Embryonic facial prominence (tissue), 1 donor: Measurements from ENCODE around the gene TSHZ2.
"Not testable (repeated sequence)": the region's sequence is repeated elsewhere in the genome, so short reads cannot be mapped to it uniquely, and the experiment has no call there.

Experiments
- DNase-seq: peaks from one replicate; pipeline ENCODE4 v3.0.0-alpha.2; 2016; ENCODE audit errors: extremely low spot score

The TSHZ2 gene

DNA sequence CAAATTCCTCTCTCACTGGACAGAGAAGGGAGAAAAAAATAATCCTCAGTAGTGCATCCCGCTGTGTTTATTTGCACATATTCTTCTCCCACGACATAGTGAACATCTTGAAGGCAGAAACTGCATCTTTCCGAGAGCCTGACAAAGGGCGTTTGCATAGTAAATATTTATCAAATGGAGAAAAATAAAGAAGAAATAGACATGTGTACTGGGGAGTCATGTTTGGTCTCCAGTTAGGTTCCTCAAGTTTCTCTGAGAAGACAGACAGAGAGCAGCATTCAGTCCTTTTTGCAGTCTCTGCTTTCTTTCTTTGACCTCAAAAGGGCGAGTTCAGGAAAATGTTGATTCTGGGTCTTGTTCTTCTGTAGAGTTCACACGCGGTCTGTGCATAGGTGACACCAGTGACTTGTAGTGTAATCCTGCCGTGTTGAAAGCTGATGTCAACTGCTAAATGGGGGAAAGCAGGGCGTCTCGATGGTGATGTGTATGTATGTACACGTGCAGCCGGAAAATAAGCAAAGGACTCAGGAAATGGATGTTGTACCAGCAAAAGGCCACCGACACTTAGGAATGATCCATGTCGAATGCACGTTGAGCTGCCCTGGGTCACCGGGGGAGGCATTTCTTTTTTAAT lies 335.9 kb downstream of the TSHZ2 start:
- DNase-seq = no peak

DNA sequence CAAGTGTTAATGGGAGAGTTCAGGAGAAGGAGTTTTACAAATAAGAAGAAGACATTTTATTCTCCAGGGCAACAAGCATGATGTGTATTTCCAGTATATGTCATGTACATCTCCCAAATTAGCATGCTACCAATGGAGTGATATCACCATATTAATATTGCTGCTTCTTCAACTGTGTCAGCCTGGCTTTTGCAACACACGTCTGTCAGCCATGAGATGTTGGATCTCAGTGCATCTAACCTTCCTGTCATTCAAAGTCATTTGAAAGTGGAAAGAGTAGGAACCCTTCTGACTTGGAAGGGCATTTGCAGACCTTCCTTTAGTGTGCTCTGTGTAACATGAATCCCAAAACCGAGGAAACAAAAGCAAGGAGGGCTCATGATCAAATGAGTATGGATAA lies 337.4 kb downstream of the TSHZ2 start:
- no peak for DNase-seq

DNA sequence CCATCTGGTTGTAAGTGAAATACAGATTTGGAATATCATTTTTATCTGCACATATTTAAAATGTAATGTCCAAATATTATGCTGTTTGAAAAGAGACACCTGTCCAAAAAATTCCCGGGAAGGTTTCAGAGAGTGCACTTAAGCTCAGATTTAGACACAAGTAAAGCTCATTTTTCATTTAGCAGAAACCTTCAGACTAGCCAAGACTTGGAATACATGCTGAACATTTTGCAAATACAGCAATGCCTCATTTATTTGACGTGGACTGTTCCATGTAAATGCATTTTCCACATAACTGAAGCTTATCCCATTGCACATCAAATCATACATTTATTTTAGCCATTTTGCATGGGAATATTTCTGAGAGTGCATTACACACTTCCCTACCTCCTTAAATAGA lies 340.8 kb downstream of the TSHZ2 start:
- DNase-seq = no peak

DNA sequence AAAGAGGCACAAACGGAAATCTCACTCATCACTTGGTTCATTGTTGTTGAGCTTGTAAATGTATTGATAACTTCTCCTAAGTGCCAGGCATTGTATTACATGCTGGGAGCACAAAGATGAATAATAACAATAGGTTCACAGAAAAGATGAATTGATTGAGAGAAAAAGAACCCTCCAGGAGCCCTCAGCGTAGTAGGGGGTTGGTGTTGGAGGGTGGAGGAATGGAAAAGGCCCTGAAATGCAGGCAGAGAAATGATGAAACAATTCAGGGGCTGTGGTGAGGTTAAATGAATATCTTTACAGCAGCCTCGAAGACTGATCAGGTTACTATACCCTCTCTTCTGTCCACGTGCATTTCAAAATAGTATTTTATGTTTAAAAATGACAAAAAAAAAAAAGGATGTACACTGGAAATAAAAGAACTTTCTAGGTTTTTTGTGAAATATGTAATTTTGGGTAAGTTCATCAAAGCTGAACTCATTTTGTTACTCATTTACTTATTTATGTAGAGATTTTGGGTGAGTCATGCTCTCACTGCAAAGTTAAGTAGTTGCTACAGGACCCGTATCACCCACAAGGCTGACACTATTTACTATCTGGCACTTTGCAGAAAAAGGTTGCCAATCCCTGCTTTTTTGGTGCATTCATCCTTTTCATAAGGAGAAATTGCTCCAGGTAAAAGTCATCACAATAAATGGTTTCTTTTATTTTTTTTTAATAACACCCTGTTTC lies 344.2 kb downstream of the TSHZ2 start:
- no peak for DNase-seq

DNA sequence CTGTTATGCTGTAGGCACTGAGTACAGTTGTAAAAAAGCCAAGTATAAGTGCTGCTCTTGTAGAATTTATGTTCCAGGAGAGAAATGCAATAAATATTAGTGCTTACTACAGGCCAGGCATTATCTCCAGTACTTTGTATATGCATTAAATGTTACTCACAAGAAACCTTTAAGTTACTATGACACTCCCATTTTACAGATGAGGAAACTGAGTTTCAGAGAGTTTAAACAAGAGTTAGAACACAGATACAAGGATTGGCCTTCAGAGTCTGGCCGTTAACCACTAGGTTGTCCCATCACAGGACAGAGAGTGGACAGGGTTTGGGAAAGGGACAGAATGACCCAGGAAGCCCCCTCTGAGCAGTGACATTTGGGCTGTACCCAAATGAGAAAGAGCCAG lies 347.0 kb downstream of the TSHZ2 start:
- DNase-seq = no peak

DNA sequence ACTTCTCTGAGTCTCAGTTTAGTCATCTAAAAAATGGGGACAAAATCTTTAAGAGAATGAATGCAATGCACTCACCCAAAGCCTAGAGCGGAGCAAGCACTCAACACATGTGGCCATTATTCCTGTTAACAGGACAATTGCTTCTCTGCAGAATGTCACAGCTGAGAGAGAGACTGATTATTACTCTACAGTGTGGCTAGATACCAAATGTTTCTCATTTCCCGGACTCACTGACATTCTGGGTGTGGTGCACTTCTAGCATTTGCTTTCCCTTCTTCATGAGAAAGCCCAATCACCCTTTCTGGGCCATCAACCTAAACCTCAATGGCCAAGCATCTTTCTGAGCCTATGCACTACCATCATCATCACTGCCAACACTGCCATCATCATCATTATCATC lies 347.6 kb downstream of the TSHZ2 start:
- DNase-seq = no peak

DNA sequence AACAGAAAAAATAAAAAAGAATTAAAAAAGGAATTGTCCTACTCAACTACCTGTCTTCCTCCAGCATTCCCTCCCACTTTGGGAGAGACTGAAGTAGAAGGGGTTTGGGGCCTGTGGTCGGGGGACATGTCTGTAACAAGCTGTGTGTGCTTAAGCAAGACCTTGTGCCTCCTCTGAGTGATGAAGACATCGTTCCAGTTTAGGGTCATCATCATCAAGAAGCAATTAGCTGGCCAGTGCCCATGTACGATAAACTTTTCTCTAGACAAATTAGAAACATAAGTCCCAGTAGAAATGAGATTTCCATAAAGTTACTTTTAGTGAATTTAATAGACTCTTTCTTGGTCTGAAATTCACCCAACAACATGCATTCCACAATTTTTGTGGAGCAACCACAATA lies 348.5 kb downstream of the TSHZ2 start:
- DNase-seq = no peak

DNA sequence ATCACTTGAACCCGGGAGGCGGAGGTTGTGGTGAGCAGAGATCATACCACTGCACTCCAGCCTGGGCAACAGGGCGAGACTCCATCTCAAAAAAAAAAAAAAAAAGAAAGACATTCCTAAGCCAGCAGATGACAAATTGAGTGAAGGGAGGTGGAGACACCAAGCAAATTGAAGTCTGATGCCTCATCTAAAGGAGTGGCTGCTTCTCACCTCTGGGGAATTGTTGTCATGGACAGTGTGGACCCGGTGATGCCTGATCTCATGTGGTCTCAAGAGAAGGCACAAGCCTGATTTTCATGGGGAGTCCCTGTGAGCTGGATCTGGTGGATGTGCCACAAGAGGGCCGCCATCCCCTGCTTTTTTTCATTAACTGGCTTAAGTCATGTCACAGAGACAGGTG lies 349.4 kb downstream of the TSHZ2 start:
- no peak for DNase-seq

DNA sequence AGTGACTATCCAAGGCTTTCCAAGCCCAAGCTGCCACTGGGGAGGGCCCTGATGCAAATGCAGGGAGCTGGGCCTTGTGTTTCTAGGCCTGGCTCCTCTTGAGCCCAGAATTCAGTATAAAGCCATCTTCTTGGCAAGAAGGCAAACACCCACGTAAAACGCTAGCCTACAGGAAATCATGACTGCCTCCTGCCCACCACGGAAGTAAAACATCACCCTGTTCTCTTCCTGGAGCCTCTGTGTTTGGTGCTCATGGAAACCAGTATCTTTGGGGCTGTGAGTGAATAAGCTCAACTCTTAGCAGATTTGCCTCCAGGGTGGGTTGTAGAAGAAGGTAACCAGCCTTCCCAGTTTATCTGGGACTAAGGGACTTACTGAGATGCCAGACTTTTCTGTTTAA lies 350.5 kb downstream of the TSHZ2 start:
- no peak for DNase-seq

DNA sequence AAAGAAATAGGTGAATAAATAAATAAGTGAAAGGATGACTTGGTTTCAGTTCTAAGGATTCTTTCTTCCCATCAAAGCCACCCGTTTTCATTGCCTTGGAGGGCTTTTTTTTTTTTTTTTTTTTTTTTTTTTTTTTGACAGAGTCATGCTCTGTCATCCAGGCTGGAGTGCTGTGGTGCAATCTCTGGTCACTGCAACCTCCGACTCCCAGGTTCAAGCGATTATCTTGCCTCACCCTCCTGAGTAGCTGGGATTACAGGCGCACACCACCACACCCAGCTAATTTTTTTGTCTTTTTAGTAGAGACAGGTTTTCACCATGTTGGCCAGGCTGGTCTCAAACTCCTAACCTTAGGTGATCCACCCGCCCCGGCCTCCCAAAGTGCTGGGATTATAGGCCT lies 351.3 kb downstream of the TSHZ2 start:
- not testable (repeated sequence) for DNase-seq

DNA sequence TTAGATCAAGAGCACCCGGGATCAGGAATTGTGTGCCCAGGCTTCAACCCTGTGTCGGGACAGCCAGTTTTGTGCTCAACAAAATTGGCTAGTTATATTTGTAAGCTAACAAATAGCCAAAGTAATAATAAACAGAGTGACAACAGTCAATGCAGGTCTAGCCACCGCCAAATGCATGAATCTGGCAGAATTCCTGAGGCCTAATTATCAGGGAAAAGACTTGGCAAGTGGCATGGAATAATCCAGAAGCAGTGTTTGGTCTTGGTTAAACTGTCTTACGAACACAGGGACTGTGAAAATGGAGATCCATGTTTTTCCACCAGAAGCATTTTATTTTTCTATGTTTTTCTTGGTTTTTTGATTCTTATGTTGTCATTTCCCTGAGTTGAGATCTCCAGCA lies 352.7 kb downstream of the TSHZ2 start:
- no peak for DNase-seq

DNA sequence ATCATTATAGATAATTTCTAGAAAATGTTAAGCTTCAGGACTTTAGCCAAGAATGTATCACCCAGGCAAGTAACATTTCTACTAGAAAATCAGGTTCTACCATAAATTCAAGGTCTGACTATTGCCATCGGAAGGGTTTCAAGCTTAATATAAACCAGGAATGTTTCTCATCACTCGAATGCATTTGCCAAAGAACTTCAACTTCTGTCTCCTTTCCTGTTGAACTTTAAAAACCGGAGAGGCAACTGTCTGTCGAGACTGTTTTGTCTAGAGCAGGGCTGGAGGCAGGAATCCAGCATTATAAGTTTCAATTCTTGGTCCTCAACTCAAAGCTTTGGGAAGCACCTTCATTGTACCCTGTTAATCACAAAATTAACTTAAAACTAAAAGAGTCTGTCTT lies 356.8 kb downstream of the TSHZ2 start:
- DNase-seq = peak; percentile 8

DNA sequence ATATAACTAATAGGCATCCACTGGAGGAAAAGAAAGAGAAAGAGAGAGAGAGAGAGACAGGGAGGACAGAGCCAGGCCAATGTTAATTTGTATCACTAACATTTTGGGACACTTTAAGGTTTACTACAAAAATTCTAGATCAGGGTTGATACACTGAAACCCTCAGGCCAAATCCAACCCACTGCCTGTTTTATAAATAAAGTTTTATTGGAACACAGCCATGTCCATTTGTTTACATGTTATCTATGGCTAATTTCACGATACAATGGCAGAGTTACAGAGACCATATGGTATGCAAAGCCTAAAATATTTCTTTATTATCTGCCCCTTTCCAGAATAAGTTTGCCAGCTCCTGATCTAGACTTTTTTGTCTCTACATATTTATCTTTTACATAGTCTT lies 357.6 kb downstream of the TSHZ2 start:
- no peak for DNase-seq

DNA sequence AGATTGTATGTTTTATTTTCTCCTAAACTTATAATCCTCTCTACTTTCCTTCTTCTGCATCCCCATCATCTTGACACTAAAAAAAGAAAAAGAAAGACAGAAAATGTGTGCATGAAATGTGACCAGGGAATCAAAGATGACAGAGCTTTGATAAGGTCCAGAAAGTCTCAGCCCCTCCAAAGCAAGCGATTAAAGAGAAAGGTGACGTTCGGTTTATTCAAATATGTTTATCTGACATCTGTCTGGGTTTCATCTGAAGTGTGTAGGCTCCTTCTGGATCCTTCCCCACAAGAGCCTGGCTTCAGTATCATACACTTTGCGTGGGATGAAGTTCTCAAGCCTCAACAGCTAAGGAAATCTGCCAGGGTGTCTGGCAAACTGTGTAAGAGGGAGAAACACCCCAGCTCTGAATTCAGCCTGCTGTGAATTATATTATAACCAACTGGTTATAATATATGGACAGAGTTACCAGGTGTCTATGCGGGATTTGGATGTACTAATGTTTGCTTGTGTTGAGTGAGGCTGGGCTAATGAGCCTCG lies 358.5 kb downstream of the TSHZ2 start:
- DNase-seq = no peak

DNA sequence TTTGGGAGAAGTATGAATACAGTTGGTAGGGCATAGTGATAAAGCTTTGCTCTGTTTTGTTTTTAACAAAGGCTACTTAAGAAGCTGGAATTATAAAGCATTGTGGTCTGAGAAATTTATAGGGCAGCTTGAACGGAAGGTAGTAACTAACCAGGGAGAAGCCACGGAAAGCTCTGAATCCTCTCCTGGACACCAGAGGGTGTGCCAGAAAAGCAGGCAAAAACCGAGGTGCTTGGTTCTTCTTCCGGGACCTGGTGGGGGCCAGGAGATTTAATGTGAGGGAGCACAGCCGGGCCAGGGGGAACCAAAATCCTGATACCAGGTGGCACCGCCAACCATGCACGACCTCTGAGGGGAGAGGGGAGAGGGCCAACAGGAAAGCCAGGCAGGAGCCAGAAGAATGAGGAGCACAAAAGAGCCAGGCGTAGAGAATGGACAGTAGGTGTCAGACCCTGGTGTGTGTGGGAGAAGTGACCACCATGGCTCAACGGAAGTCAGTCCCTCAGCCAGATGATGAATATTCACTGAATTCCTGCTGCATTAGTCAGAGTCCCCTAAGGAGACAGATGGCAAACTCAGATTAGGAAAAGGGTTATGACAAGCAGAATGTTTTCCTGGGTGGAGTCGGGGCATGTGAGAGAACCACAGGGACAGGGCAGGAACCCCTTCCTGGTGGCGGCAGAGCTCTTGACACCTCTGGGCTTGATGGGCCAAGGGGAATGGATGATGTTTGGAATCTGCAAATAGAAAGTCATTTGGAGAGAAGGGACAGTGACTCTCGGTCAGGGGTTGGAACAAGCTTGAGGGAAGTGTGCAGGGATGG lies 359.2 kb downstream of the TSHZ2 start:
- no peak for DNase-seq

DNA sequence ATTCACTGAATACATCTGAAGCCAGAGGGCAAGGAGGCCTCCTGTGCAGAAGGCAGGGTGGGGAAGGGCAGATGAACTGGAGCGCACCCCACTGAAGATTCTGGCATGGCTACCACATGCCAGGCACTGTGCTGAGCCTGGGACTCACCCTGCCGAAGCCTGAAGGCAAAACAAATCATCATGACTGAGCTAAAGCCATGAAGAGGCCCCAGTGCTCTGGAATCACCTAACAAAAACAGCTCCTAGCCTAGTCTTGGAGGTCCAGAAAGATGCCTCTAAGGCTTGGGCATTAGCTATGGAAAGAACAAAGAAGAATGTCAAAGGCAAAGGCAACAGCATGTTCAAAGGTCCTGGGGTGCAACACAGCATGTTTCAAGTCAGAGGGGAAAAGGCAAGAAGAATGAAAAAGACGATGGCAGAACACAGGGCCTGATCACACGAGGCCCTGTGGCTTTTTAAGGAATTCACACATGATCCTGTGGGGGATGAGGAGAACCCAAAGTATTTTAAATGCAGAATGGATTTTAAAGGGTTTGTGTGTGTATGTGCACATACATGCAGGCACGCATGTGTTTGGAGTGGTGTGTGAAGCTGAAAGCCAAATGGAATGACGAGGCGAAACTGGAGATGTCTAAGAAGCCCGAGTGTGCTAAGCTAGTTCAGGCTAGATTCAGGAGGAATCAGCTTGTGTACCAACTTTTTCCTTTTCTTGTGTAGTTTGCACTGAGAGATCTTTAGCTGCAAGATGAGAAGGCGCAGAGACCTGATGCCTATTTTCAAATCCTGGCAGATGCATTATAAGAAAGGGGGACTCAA lies 360.1 kb downstream of the TSHZ2 start:
- no peak for DNase-seq

DNA sequence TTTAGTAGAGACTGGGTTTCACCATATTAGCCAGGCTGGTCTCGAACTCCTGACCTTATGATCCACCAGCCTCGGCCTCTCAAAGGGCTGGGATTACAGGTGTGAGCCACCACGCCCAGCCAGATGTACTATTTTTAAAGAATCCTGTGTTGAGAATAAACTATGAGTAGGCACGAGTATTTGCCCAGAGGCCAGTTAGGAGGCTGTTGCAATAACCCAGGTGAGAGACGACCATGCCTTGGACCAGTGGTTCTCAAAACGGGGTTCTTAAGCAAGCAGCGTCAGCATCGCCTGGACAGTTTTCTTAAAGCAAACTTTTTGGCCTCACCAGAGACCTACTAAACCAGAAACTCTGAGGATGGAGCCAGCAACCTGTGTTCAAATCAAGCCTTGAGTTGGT lies 362.7 kb downstream of the TSHZ2 start:
- no peak for DNase-seq

DNA sequence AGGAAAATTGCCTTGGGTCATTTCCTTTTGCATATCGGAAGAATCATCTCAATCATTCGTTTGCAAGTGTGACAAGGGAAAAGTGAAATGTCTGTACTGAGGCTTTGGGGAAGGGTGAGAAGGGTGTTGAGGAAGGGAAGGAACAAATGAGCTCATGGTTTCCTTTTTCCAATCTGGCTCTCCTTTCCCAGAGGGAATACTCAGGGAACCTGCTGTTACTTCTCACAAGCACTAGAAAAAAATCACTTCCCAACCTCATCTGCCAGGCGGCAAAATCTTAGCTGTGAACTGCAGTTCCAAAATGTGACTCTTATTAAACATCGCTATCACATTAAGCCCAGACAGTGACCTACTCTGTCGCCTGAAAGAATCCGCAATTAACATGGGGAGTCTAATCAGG lies 363.4 kb downstream of the TSHZ2 start:
- DNase-seq = no peak

DNA sequence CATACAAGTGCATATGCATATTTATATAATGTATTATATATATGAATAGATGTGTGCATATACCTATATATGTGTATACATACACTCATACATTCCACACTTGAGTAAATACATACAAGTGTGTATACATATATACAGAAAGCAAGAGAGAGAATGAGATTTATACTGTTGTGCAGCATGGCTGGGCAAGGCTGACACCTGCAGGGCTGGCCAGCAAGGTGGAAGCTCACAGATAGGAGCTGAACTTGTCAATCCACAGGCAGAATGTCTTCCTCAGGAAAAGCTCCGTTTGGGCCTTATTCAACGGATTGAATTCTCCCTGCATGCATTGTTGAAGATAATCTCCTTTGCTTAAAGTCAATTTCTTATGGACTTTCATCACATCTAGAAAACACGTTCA lies 364.7 kb downstream of the TSHZ2 start:
- DNase-seq = no peak

DNA sequence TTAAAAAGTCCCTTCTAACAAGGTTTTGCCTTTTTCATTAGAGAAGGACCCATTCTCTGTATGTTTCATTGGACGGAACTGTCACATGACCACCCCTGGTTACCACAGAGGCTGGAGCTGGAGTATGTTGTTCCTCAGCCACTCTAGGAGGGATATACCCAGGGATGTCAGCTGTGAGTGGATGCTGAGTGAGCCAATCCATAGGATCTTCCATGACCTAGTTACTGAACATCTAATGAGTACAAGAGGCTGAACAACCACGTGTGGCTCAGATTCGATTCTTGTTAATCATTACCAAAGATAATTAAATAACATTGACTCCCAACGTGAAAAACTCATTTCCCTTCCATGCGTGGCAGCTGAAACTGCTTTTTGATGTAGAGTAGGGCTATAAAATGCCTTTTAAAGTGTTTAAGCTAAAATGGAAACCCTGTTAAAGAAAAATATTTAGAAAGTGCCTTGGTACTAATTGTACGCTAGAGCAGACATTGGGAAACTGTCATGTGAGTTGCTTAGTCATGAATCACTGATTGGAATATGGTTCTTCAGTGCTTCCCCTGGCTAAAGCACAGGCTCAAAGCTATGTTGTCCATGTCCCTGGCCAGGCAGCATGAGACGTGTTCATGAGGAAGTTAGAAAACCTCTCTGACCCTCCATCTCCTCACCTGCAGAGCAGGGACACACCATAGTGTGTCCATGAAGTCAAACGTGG lies 365.4 kb downstream of the TSHZ2 start:
- DNase-seq = no peak

DNA sequence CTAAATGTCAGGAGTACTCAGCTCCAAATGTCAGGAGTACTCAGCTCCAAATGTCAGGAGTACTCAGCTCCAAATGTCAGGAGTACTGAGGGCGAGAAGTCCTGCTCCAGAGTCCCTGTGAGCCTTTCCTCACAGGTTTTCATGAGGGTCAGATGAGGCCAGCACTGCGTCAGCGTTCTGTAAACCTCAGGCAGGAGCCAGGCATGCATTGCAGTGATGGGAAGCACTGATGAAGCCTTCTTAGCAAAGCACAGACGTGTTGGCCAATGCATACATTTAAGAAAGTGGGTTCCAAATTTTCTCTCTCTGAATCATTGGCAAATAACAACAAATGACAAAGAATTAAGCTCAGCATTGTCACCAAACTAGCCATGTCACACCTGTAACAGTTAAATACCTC lies 366.6 kb downstream of the TSHZ2 start:
- DNase-seq = no peak
